ENCODE data around the gene PPDPF.
"Not testable (repeated sequence)": the region's sequence is repeated elsewhere in the genome, so short reads cannot be mapped to it uniquely, and the experiment has no call there.

Gene PPDPF

DNA sequence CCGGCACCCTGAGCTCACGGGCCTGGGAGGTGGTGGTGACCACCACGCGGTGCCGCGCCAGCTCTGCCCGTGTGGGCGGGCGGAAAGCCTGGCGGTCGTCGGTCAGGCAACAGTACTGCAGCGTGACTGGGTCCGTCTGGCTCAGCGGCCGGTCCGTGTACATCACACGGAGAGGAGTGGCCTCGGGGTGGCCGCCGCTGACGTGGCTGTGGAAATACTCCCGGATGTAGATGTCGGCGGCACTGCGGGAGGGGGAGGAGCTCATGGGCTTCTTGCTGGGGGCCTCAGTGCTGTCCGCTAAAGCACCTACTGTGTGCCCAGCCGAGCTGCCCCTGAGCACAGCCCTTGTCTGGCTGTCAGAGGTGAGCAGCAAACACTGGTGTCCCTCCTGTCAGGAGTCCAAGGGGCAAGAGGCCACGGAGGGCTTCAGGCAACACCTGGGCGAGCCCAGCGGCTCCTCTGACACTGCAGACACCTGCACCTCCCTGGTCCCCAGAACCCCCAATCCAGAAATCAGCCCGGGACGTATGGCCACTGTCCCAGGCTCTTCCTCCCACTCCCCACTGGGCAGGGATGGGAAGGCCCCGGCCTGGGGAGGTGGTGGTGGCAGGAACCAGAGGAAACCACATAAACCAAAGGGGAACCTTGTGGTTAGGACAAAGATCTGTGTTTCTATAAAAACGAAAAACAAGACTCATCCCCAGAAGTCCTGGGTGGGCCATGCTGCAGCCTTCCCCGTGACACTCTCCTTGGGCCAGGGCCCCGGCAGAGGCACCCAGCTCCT is 47.0 kb downstream of the PPDPF start:
- no peak for DNase-seq
- H3K4me3 ChIP-seq (ENCODE audit: low read depth, low read length), result no peak overlapping the region

DNA sequence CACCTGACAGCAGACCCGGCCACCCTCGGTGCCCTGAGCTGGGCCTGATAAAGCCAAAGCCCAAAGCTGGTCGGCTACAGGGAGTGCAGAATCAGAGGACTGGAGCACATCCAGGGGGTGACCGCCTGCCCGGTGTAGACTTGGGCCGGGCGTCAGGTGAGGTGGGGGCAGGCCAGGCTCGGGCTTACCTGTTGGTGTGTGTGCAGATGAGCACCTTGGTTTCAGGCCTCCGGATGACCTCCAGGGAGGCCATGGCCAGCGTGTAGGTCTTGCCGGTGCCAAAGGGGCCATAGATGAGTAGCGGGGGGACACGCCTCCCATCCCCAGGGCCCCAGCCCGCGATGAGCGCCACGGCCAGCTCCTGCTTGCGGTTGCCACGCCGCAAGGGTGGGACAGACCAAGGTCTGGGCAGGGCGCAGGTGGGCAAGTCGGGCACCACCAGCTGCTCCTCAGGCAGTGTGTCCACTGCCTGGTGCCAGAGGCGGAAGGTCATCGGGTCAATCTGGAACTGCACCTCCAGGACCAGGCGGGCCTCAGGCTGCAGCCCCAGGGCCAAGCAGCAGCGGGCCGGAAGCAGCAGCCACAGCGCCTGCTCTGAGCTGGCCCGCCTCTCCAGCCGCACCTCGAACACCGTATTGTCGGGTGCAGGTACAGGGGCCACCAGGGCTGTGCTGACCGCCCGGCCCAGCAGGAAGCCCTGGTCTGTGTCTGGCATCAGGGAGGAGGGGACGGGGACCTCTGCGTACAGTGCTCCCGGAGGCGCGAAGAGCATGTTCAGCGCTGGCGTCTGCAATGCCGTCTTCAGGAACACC is 47.8 kb downstream of the PPDPF start:
- Histone ChIP-seq H3K9me3 (ENCODE audit: severe bottlenecking) (no peaks in the 10 kb centered on the region), H3K27ac (no peak overlapping the region), H3K4me3 (ENCODE audit: low read depth, low read length) (no peak overlapping the region), H3K27me3 (ENCODE audit: insufficient read depth, low read depth, severe bottlenecking) (no peaks in the 10 kb centered on the region), H3K36me3 (no peaks in the 10 kb centered on the region; the same call in none of the 2 replicates)
- DNase-seq, result no peak
- TF ChIP-seq, protein P1, sequence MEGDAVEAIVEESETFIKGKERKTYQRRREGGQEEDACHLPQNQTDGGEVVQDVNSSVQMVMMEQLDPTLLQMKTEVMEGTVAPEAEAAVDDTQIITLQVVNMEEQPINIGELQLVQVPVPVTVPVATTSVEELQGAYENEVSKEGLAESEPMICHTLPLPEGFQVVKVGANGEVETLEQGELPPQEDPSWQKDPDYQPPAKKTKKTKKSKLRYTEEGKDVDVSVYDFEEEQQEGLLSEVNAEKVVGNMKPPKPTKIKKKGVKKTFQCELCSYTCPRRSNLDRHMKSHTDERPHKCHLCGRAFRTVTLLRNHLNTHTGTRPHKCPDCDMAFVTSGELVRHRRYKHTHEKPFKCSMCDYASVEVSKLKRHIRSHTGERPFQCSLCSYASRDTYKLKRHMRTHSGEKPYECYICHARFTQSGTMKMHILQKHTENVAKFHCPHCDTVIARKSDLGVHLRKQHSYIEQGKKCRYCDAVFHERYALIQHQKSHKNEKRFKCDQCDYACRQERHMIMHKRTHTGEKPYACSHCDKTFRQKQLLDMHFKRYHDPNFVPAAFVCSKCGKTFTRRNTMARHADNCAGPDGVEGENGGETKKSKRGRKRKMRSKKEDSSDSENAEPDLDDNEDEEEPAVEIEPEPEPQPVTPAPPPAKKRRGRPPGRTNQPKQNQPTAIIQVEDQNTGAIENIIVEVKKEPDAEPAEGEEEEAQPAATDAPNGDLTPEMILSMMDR (IDR thresholded peaks at IDR 0.05; ENCODE audit: low read depth, low read length), result no peak

More for the DNA sequence above, 47.0 kb downstream of the PPDPF start:
- Histone ChIP-seq H3K27ac (no peak overlapping the region), H3K36me3 (no peaks in the 10 kb centered on the region; the same call in none of the 2 replicates), H3K9me3 (ENCODE audit: severe bottlenecking) (no peaks in the 10 kb centered on the region), H3K27me3 (ENCODE audit: insufficient read depth, low read depth, severe bottlenecking) (no peaks in the 10 kb centered on the region)
- TF ChIP-seq, protein P1 (IDR thresholded peaks at IDR 0.05; ENCODE audit: low read depth, low read length), result no peak

DNA sequence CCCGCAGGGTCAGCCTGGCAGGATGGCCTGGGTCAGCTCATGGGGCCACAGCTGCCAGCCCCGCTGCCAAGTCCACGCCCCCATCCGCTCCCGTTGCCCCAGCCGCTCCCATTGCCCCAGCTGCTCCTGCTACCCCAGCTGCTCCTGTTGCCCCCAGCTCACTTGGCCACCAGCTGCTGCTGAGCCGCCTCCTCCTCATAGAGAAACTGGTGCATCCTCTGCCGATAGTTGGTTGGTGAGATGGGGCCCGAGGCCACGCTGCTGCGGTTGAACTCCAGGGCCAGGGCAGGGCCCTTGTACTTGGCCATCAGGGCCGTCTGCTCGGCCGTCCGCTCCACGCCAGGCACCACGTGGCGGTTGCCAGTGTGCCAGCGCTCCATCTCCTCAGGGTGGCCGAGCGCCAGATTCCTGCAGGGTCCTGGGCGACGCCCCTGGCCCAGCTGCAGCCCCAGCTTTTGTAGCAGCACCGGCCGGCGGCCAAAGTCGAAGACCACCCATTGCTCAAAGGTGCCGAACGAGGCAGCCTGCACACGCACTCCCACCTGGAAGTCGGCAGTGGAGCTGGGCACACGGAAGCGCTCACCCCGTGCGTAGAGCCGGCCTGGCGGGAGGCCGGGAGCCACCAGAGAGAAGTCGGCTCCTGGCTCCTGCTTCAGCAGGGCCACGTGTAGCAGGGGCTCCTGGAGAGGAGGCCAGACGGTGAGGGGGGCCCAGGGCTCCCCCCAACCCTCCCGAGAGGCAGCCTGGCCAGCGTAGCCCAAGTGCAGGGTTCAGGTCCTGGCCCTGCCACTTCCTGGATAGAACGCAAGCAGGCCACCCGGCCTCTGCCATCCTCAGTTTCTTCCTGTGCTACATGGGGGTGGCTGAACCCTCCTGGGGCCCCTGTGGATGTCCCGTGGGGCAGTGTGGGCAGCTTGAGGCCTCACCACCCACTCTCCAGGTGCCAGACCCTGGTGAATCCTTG is 48.7 kb downstream of the PPDPF start:
- no peak for DNase-seq

DNA sequence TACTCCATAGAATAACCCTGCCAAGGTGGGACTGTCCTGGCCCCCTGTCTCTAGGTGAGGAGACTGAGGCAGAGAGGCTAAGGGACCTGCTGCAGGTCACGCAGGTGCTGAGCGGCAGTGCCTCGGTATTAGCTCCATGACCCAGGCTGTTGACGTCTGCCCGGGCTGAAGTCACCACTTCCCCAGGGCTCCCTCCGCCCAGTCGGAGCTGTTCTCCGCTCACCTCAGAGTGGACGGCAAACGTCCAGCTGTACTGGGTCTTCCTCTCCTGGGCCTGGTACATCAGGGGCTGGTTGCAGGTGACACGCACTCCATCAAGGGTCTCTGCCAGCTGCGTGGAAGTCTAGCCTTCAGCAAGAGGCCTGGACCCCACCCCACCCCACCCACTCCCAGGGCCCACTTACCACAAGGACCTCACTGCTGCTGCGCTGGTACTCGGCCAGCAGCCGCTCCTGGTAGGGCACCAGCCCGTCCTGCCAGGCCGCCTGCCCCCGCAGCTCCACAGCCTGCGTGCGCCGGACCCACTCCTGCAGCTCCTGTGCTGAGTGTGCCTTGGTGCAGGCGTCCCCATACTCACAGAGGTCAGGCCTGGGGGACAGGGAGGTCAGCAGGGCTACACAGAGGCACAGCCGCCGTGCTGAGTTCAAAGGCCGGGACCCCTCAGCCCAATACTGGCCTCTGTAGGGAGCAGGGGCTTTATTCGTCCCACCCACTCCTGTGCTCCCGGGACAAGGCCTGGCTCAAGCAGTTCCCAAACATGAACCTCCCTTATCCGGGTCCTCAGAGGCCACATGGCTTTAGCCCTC is 49.9 kb downstream of the PPDPF start:
- no peak overlapping the region for H3K27ac ChIP-seq
- DNase-seq, result no peak
- H3K4me3 ChIP-seq (ENCODE audit: low read depth, low read length), result no peak overlapping the region
- H3K9me3 ChIP-seq (ENCODE audit: severe bottlenecking), result no peaks in the 10 kb centered on the region
- H3K27me3 ChIP-seq (ENCODE audit: insufficient read depth, low read depth, severe bottlenecking), result no peaks in the 10 kb centered on the region
- no peaks in the 10 kb centered on the region; the same call in 1 of the 2 replicates for H3K36me3 ChIP-seq
- TF ChIP-seq, protein P1 (IDR thresholded peaks at IDR 0.05; ENCODE audit: low read depth, low read length), result no peak

More for the DNA sequence above, 48.7 kb downstream of the PPDPF start:
- H3K9me3 ChIP-seq (ENCODE audit: severe bottlenecking), result no peaks in the 10 kb centered on the region
- H3K36me3 ChIP-seq, result no peaks in the 10 kb centered on the region; the same call in 1 of the 2 replicates
- no peak overlapping the region for H3K27ac ChIP-seq
- H3K4me3 ChIP-seq (ENCODE audit: low read depth, low read length), result no peak overlapping the region
- H3K27me3 ChIP-seq (ENCODE audit: insufficient read depth, low read depth, severe bottlenecking), result no peaks in the 10 kb centered on the region
- TF ChIP-seq, protein P1 (IDR thresholded peaks at IDR 0.05; ENCODE audit: low read depth, low read length), result no peak

DNA sequence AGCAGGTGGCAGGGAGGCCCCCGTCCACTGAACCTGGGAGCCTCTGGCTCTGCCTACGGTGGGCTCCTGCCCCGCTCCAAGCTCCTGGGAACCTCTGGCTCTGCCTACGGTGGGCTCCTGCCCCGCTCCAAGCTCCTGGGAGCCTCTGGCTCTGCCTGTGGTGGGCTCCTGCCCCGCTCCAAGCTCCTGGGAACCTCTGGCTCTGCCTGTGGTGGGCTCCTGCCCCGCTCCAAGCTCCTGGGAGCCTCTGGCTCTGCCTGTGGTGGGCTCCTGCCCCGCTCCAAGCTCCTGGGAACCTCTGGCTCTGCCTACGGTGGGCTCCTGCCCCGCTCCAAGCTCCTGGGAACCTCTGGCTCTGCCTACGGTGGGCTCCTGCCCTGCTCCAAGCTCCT is 50.5 kb downstream of the PPDPF start:
- not testable (repeated sequence) for H3K27me3 ChIP-seq (ENCODE audit: insufficient read depth, low read depth, severe bottlenecking); H3K27ac ChIP-seq; H3K36me3 ChIP-seq; DNase-seq; H3K9me3 ChIP-seq (ENCODE audit: severe bottlenecking); H3K4me3 ChIP-seq (ENCODE audit: low read depth, low read length)

Data from WERI-Rb-1 (cell line).